GM12878 (cell line): ENCODE data around the gene MPEG1. TPM values are rescaled to one million over a fixed set of nuclear protein-coding genes. Genes with fewer than 3 reads are reported as not detected.

Experiments
- ATAC-seq: fragments of 200-7000 bp; cut with Tn5 transposase; 3 replicates; pipeline ENCODE4 v1.9.1; 2020; ENCODE audit warnings: mild to moderate bottlenecking, moderate library complexity
- BruUV-seq: library from RNA; stranded (reverse); fragments of 400-500 nt; replicated peaks from 2 replicates; lab custom pipeline; 2021; lab: Mats Ljungman, UMichigan
- CTCF ChIA-PET: fragments of 300-600 bp; sonication (Branson Sonifier 250); formaldehyde crosslinking; extraction: SDS; loops from one replicate; lab custom pipeline; 2021; ENCODE audit warnings: inconsistent platforms; lab: Yijun Ruan, JAX
- POLR2A ChIA-PET: fragments of 350-600 bp; formaldehyde crosslinking; extraction: SDS; loops from one replicate; lab custom pipeline; 2021; ENCODE audit warnings: inconsistent platforms; lab: Charles Lee
- RAD21 ChIA-PET: fragments of 300-600 bp; sonication (Branson Sonifier 250); formaldehyde crosslinking; loops from one replicate; lab custom pipeline; 2023; ENCODE audit warnings: antibody characterized with exemption; ENCODE audit not compliant: unreplicated experiment; lab: Charles Lee
- SMC1A ChIA-PET: fragments of 300-600 bp; sonication (Branson Sonifier 250); formaldehyde crosslinking; loops from one replicate; lab custom pipeline; 2023; ENCODE audit not compliant: unreplicated experiment, uncharacterized antibody; lab: Charles Lee
- DNase-seq: peaks from one replicate; pipeline ENCODE4 v3.0.0-alpha.2; 2011; ENCODE audit warnings: low read depth, low spot score
- FAIRE-seq: peaks from 3 replicates; lab custom pipeline; 2011; peaks lifted over from hg19 to GRCh38; lab: Jason Lieb, UNC
- H2AFZ ChIP-seq: 2 replicates; pipeline ENCODE4 v1.6.0; 2011; ENCODE audit warnings: low read depth, low read length, control low read depth; ENCODE audit not compliant: control insufficient read depth
- H3K27ac ChIP-seq: 2 replicates; pipeline ENCODE4 v1.5.1; 2011; ENCODE audit warnings: control low read depth; ENCODE audit not compliant: control insufficient read depth, insufficient read depth
- H3K27me3 ChIP-seq, 2 experiments: replicated peaks in 1 of 2; 2 replicates each; pipeline versions ENCODE4 v1.6.0 to v1.6.1; 2011; ENCODE audit warnings: low read length in 1 of 2; ENCODE audit not compliant: control insufficient read depth in 2 of 2, insufficient read depth in 2 of 2
- H3K36me3 ChIP-seq, 2 experiments: 2 replicates each; pipeline ENCODE4 v1.5.1; 2011; ENCODE audit warnings: low read length in 1 of 2; ENCODE audit not compliant: control insufficient read depth in 2 of 2, insufficient read depth in 2 of 2
- H3K4me1 ChIP-seq: 2 replicates; pipeline ENCODE4 v1.6.1; 2011; ENCODE audit warnings: mild to moderate bottlenecking, low read length, moderate library complexity, mixed read lengths; ENCODE audit not compliant: control insufficient read depth, insufficient read depth
- H3K4me2 ChIP-seq: 2 replicates; pipeline ENCODE4 v1.6.0; 2011; ENCODE audit warnings: control low read depth; ENCODE audit not compliant: control insufficient read depth, insufficient read depth
- H3K4me3 ChIP-seq: fragments of 200-600 bp; sonication (generic); 2 replicates; pipeline ENCODE4 v1.5.1; 2016
- H3K79me2 ChIP-seq: 2 replicates; pipeline ENCODE4 v1.6.0; 2011; ENCODE audit warnings: low read length; ENCODE audit not compliant: control insufficient read depth, insufficient read depth
- H3K9ac ChIP-seq: 2 replicates; pipeline ENCODE4 v1.8.0; 2011; ENCODE audit warnings: low read length, control low read depth, mixed read lengths; ENCODE audit not compliant: control insufficient read depth, insufficient read depth
- H3K9me3 ChIP-seq: replicated peaks from 3 replicates; pipeline ENCODE4 v1.5.1; 2011; ENCODE audit warnings: mild to moderate bottlenecking, low read length; ENCODE audit not compliant: control insufficient read depth, insufficient read depth
- H4K20me1 ChIP-seq: 2 replicates; pipeline ENCODE4 v1.6.0; 2011; ENCODE audit not compliant: control insufficient read depth, insufficient read depth
- ATF2 ChIP-seq: IDR thresholded peaks from 2 replicates; pipeline ENCODE4 v1.6.1; 2012; ENCODE audit warnings: low read length, inconsistent platforms
- CHD1 ChIP-seq: IDR thresholded peaks from 2 replicates; pipeline ENCODE4 v1.6.1; 2012; ENCODE audit warnings: low read depth, low read length, improper control_type of control experiment
- FOS ChIP-seq: IDR thresholded peaks from 3 replicates; pipeline ENCODE4 v1.6.1; 2011; ENCODE audit warnings: borderline replicate concordance; ENCODE audit not compliant: insufficient read length; ENCODE audit errors: extremely low read depth
- IKZF1 ChIP-seq: fragments of 450-650 bp; conservative IDR thresholded peaks from 2 replicates; pipeline ENCODE4 v1.6.1; 2017; ENCODE audit warnings: antibody characterized with exemption, mild to moderate bottlenecking
- NR2C1 ChIP-seq: fragments of 450-650 bp; IDR thresholded peaks from 2 replicates; pipeline ENCODE4 v1.6.1; 2017; ENCODE audit warnings: antibody characterized with exemption, mild to moderate bottlenecking, moderate library complexity
- POLR2A ChIP-seq: IDR thresholded peaks from 2 replicates; pipeline ENCODE4 v1.6.1; 2011; ENCODE audit warnings: low read depth, mild to moderate bottlenecking, low read length
- POU2F2 ChIP-seq: IDR thresholded peaks from 3 replicates; pipeline ENCODE4 v1.6.1; 2011; ENCODE audit warnings: low read depth, mild to moderate bottlenecking, low read length, borderline replicate concordance
- RFX5 ChIP-seq: IDR thresholded peaks from 2 replicates; pipeline ENCODE4 v1.6.1; 2011; ENCODE audit warnings: low read depth, low read length, improper control_type of control experiment
- SIX5 ChIP-seq: IDR thresholded peaks from 2 replicates; pipeline ENCODE4 v1.6.1; 2011; ENCODE audit warnings: mild to moderate bottlenecking, low read depth, low read length, moderate library complexity; ENCODE audit not compliant: severe bottlenecking
- SKIL ChIP-seq: fragments of 450-650 bp; IDR thresholded peaks from 2 replicates; pipeline ENCODE4 v1.6.1; 2017; ENCODE audit warnings: mild to moderate bottlenecking, low read depth, inconsistent platforms; ENCODE audit not compliant: poor library complexity, severe bottlenecking
- SPI1 ChIP-seq: IDR thresholded peaks from 2 replicates; pipeline ENCODE4 v1.6.1; 2011; ENCODE audit warnings: low read depth, mild to moderate bottlenecking, low read length, moderate library complexity, borderline replicate concordance; ENCODE audit not compliant: insufficient read depth
- ZSCAN29 ChIP-seq: fragments of 450-650 bp; IDR thresholded peaks from 2 replicates; pipeline ENCODE4 v1.6.1; 2017; ENCODE audit warnings: mild to moderate bottlenecking, moderate library complexity
- WGBS: methylation state at CpG from one replicate; pipeline ENCODE4 v1.1.6; 2016; ENCODE audit warnings: low lambda C conversion rate; ENCODE audit not compliant: insufficient replicate concordance, insufficient coverage; ENCODE audit errors: missing lambda C conversion rate; 5-methylcytosine and 5-hydroxymethylcytosine counted together
- in situ Hi-C: fragments of 300-500 bp; cut with MboI; formaldehyde crosslinking; loops from 9 replicates; pipeline ENCODE4 v1.14.3; 2018; ENCODE audit warnings: mixed read lengths
- intact Hi-C: fragments of 100-400 bp; cut with micrococcal nuclease; formaldehyde crosslinking; loops from one replicate; pipeline ENCODE4 v1.14.2; 2022; ENCODE audit not compliant: unreplicated experiment
- polyA plus RNA-seq, 11 experiments: library from polyadenylated mRNA; depleted of rRNA in 4 of 11; unstranded in 6 of 11; stranded (reverse) in 5 of 11; fragments of >200 nt; fragmentation: Nextera tagmentation in 4 of 11; fragmentation: Illumina TruSeq in 1 of 11; extraction: Ambion mirVana in 4 of 11; extraction: Trizol in 1 of 11; gene quantifications; 1 replicate in 1 of 11; 2 replicates in 10 of 11; pipeline versions ENCODE4 v1.2.1 to v1.2.3, GENCODE V29; 2011 to 2016; ENCODE audit warnings: inconsistent platforms in 2 of 11, missing spikeins in 2 of 11, low read depth in 1 of 11
- total RNA-seq, 4 experiments: library from RNA; depleted of rRNA in 3 of 4; stranded (reverse); fragments of >200 nt in 3 of 4; fragmentation: Illumina TruSeq in 1 of 4; extraction: Trizol in 1 of 4; gene quantifications; 2 replicates each; pipeline versions ENCODE4 v1.2.1 to v1.2.3, GENCODE V29; 2013 to 2021

The MPEG1 gene
- total and polyA plus RNA-seq, 10 of the 15 experiments (the other 5 are each of a cell fraction or from before 2014, with no cell fraction given): 1.3 to 15.6 (median 11.7) TPM; not detected in 1

- peaks cover 5% of the 10 kb centered on the region; the same call in 1 of the 2 replicates for H3K4me1 ChIP-seq
- no peak overlapping the region for H2AFZ ChIP-seq
- TF ChIP-seq SPI1: no peak
- peak; percentile 27 for TF ChIP-seq POLR2A
- H3K9ac ChIP-seq: no peak overlapping the region
- peaks cover 16% of the 10 kb centered on the region; the same call in 2 of the 3 replicates for H3K9me3 ChIP-seq
- ATAC-seq (no peak), DNase-seq (no peak), FAIRE-seq (no peak)
- no peak overlapping the region for H3K4me3 ChIP-seq
- H3K27ac ChIP-seq: no peak overlapping the region
- in situ Hi-C loops: loop anchor here (25.0 kb wide), 1 partner anchor 1580 kb away; the partner anchor contains the start of gene MS4A15
- ChIA-PET CTCF (interaction anchor here (1.3 to 33.5 kb wide), 5 partner anchors 2 to 252 kb away, joined by 3 to 1180 read pairs (median 13); partner anchors contain the start of genes DTX4 and MPEG1), POLR2A (interaction anchor here (0.8 to 2.4 kb wide), 2 partner anchors 8 to 12 kb away, joined by 3 to 9 read pairs; no protein-coding TSS in a partner anchor), RAD21 (interaction anchor here (1.5 to 3.3 kb wide), 2 partner anchors 11 to 30 kb away, joined by 3 to 16 read pairs; partner anchors contain the start of gene DTX4), SMC1A (interaction anchor here (1.2 to 14.9 kb wide), 4 partner anchors 8 to 24 kb away, joined by 3 to 155 read pairs (median 63); partner anchors contain the start of gene DTX4)
- no peaks in the 10 kb centered on the region for H4K20me1 ChIP-seq
- no peaks in the 10 kb centered on the region for H3K27me3 ChIP-seq
- peaks cover 6 to 10% of the 10 kb centered on the region in 2 experiments; a peak in 3 of 4 replicates for H3K36me3 ChIP-seq
- BruUV-seq: no TSS peak
- intact Hi-C loops: no loop called here
- 92% methylated on average over 33 of the region's 33 CpGs for WGBS
- no peak overlapping the region for H3K4me2 ChIP-seq
- peaks cover 29% of the 10 kb centered on the region for H3K79me2 ChIP-seq
Observed at GRCh38 chr11:59181746-59182456, 30.8 kb downstream of the MPEG1 start.

GRCh38 chr11:59180907-59181306 is 31.8 kb downstream of the MPEG1 start:
- in situ Hi-C loops: loop anchor here (25.0 kb wide), 1 partner anchor 1581 kb away; the partner anchor contains the start of gene MS4A15
- TF ChIP-seq FOS: no peak
- TF ChIP-seq IKZF1: no peak
- no peak for TF ChIP-seq NR2C1
- TF ChIP-seq RFX5: no peak
- TF ChIP-seq ZSCAN29: no peak
- TF ChIP-seq CHD1: no peak
- no peak for TF ChIP-seq SIX5
- TF ChIP-seq POU2F2: no peak
- no peak for TF ChIP-seq ATF2
- no peak for TF ChIP-seq SKIL

More at GRCh38 chr11:59180907-59181306, 31.8 kb downstream of the MPEG1 start:
- Histone ChIP-seq H3K4me3 (no peak overlapping the region), H3K27me3 (no peaks in the 10 kb centered on the region), H3K4me2 (no peak overlapping the region), H3K9ac (no peak overlapping the region), H2AFZ (no peak overlapping the region), H3K4me1 (peaks cover 1% of the 10 kb centered on the region; the same call in 1 of the 2 replicates), H3K9me3 (peaks cover 16% of the 10 kb centered on the region; the same call in 2 of the 3 replicates), H4K20me1 (no peaks in the 10 kb centered on the region), H3K36me3 (peaks cover 5 to 9% of the 10 kb centered on the region in 2 experiments; a peak in 2 of 4 replicates), H3K79me2 (peaks cover 30% of the 10 kb centered on the region), H3K27ac (no peak overlapping the region)
- 100% methylated on average over 2 of the region's 2 CpGs for whole genome bisulfite sequencing
- DNase-seq (no peak), FAIRE-seq (no peak), ATAC-seq (no peak)
- intact Hi-C loops: no loop called here
- CTCF ChIA-PET: interaction anchor here (1.4 to 30.3 kb wide), 6 partner anchors 9 to 253 kb away, joined by 4 to 1180 read pairs (median 5); partner anchors contain the start of genes DTX4 and MPEG1
- POLR2A ChIA-PET: interaction anchor here (1.0 to 1.1 kb wide), 3 partner anchors 15 to 70 kb away, joined by 3 to 6 read pairs (median 4); no protein-coding TSS in a partner anchor
- BruUV-seq: no TSS peak
- RAD21 ChIA-PET: interaction anchor here (1.5 to 3.3 kb wide), 4 partner anchors 10 to 31 kb away, joined by 3 to 16 read pairs (median 6); partner anchors contain the start of gene DTX4
- SMC1A ChIA-PET: interaction anchor here (0.9 to 14.9 kb wide), 6 partner anchors 9 to 30 kb away, joined by 3 to 155 read pairs (median 4); partner anchors contain the start of gene DTX4
